H1 (cell line): ENCODE data around the gene CHST11. TPM values are rescaled to one million over a fixed set of nuclear protein-coding genes. Genes with fewer than 3 reads are reported as not detected.

ENCODE experiments used
- CTCF ChIA-PET: fragments of 300-600 bp; sonication (Branson Sonifier 250); formaldehyde crosslinking; loops from one replicate; lab custom pipeline; 2021; ENCODE audit not compliant: partially characterized antibody; lab: Charles Lee
- POLR2A ChIA-PET: fragments of 300-600 bp; sonication (Branson Sonifier 250); formaldehyde crosslinking; loops from one replicate; lab custom pipeline; 2021; ENCODE audit warnings: inconsistent platforms; ENCODE audit not compliant: partially characterized antibody; lab: Charles Lee
- DNase-seq, 2 experiments: peaks; one replicate each; pipeline versions ENCODE4 v3.0.0 to v3.0.0-alpha.2; 2010 to 2022; ENCODE audit warnings: low spot score in 2 of 2, low read depth in 1 of 2, mixed read lengths in 1 of 2
- FAIRE-seq: peaks from 2 replicates; lab custom pipeline; 2011; peaks lifted over from hg19 to GRCh38; lab: Jason Lieb, UNC
- H2AFZ ChIP-seq: 2 replicates; pipeline ENCODE4 v1.8.1; 2012; ENCODE audit warnings: low read length, inconsistent platforms
- H2AK5ac ChIP-seq: 2 replicates; pipeline ENCODE4 v1.6.1; 2013; ENCODE audit warnings: low read depth, low read length
- H2BK120ac ChIP-seq: replicated peaks from 2 replicates; pipeline ENCODE3; 2013; ENCODE audit warnings: low read depth, low read length, inconsistent platforms
- H2BK12ac ChIP-seq: 2 replicates; pipeline ENCODE4 v1.6.1; 2013; ENCODE audit warnings: low read depth, low read length
- H2BK15ac ChIP-seq: 2 replicates; pipeline ENCODE4 v1.6.1; 2013; ENCODE audit warnings: low read length
- H2BK20ac ChIP-seq: 2 replicates; pipeline ENCODE4 v1.6.1; 2013; ENCODE audit warnings: low read length
- H2BK5ac ChIP-seq: 2 replicates; pipeline ENCODE4 v1.6.1; 2013; ENCODE audit warnings: low read depth, low read length
- H3K14ac ChIP-seq: 2 replicates; pipeline ENCODE4 v1.6.1; 2013; ENCODE audit warnings: inconsistent platforms; ENCODE audit not compliant: insufficient read length
- H3K18ac ChIP-seq: 2 replicates; pipeline ENCODE4 v1.6.1; 2013; ENCODE audit warnings: low read length; ENCODE audit errors: extremely low read depth
- H3K23ac ChIP-seq: 2 replicates; pipeline ENCODE4 v1.6.1; 2013; ENCODE audit warnings: inconsistent platforms; ENCODE audit not compliant: insufficient read length
- H3K23me2 ChIP-seq: 2 replicates; pipeline ENCODE4 v1.6.1; 2013; ENCODE audit warnings: low read depth, low read length
- H3K27ac ChIP-seq: 2 replicates; pipeline ENCODE4 v1.6.1; 2011; ENCODE audit warnings: low read depth, low read length, inconsistent platforms
- H3K27me3 ChIP-seq, 4 experiments: replicated peaks in 1 of 4; 1 replicate in 1 of 4; 2 replicates in 3 of 4; pipeline versions ENCODE4 v1.6.1 to v1.8.1; 2011 to 2013; ENCODE audit warnings: low read length in 3 of 4, mild to moderate bottlenecking in 3 of 4, inconsistent platforms in 2 of 4, mixed read lengths in 2 of 4, moderate library complexity in 1 of 4; ENCODE audit not compliant: control insufficient read depth in 3 of 4, insufficient read depth in 3 of 4; ENCODE audit errors: extremely low read depth in 1 of 4
- H3K36me3 ChIP-seq, 4 experiments: 2 replicates each; pipeline versions ENCODE4 v1.6.1 to v1.8.1; 2011 to 2013; ENCODE audit warnings: mild to moderate bottlenecking in 4 of 4, low read length in 3 of 4, moderate library complexity in 2 of 4, control low read depth in 1 of 4, inconsistent platforms in 1 of 4; ENCODE audit not compliant: insufficient read depth in 4 of 4, control insufficient read depth in 2 of 4
- H3K4ac ChIP-seq: replicated peaks from 2 replicates; pipeline ENCODE3; 2013; ENCODE audit warnings: low read length, low read depth, mixed read lengths, inconsistent platforms; ENCODE audit not compliant: insufficient read length
- H3K4me1 ChIP-seq, 4 experiments: replicated peaks in 1 of 4; 1 replicate in 1 of 4; 2 replicates in 3 of 4; pipeline versions ENCODE4 v1.6.1 to v1.8.1; 2011 to 2013; ENCODE audit warnings: low read length in 3 of 4, inconsistent platforms in 2 of 4, mixed read lengths in 1 of 4; ENCODE audit not compliant: insufficient read depth in 4 of 4, control insufficient read depth in 3 of 4
- H3K4me2 ChIP-seq, 2 experiments: 2 replicates each; pipeline versions ENCODE4 v1.6.1 to v1.8.1; 2011 to 2013; ENCODE audit warnings: low read depth in 2 of 2, low read length in 2 of 2, control low read depth in 1 of 2, inconsistent platforms in 1 of 2, mild to moderate bottlenecking in 1 of 2; ENCODE audit not compliant: insufficient read depth in 1 of 2
- H3K4me3 ChIP-seq, 4 experiments: fragments of 200-600, 300-600 bp in 1 of 4; sonication (generic), shearing (Covaris generic), sonication (Bioruptor Twin) in 1 of 4; 2 replicates each; pipeline versions ENCODE4 v1.5.1 to v1.8.1; 2011 to 2016; ENCODE audit warnings: low read length in 4 of 4, low read depth in 3 of 4, control low read depth in 2 of 4, inconsistent platforms in 2 of 4, mild to moderate bottlenecking in 2 of 4, mixed read lengths in 1 of 4, moderate library complexity in 1 of 4; ENCODE audit not compliant: insufficient read depth in 2 of 4; ENCODE audit errors: extremely low read depth in 1 of 4
- H3K56ac ChIP-seq: replicated peaks from 2 replicates; pipeline ENCODE3; 2013; ENCODE audit warnings: low read depth, mild to moderate bottlenecking, mixed read lengths, low read length, inconsistent platforms; ENCODE audit not compliant: insufficient read length
- H3K79me1 ChIP-seq: 2 replicates; pipeline ENCODE4 v1.6.1; 2013; ENCODE audit warnings: low read depth, low read length, control low read depth
- H3K79me2 ChIP-seq, 2 experiments: 2 replicates each; pipeline versions ENCODE4 v1.6.1 to v1.8.1; 2012 to 2013; ENCODE audit warnings: low read length in 2 of 2, mild to moderate bottlenecking in 2 of 2, inconsistent platforms in 1 of 2; ENCODE audit not compliant: insufficient read depth in 2 of 2, control insufficient read depth in 1 of 2
- H3K9ac ChIP-seq, 4 experiments: replicated peaks in 1 of 4; 1 replicate in 1 of 4; 2 replicates in 3 of 4; pipeline versions ENCODE4 v1.6.1 to v1.8.1; 2011 to 2013; ENCODE audit warnings: low read depth in 3 of 4, low read length in 3 of 4, control low read depth in 2 of 4, mild to moderate bottlenecking in 2 of 4, moderate library complexity in 2 of 4, inconsistent platforms in 1 of 4; ENCODE audit errors: extremely low read depth in 1 of 4
- H3K9me3 ChIP-seq, 2 experiments: 2 replicates each; pipeline versions ENCODE4 v1.6.1 to v1.8.1; 2012 to 2013; ENCODE audit warnings: mild to moderate bottlenecking in 2 of 2, moderate library complexity in 2 of 2, control low read depth in 1 of 2, inconsistent platforms in 1 of 2, low read depth in 1 of 2, low read length in 1 of 2, mixed read lengths in 1 of 2; ENCODE audit not compliant: insufficient read depth in 2 of 2
- H4K20me1 ChIP-seq, 2 experiments: replicated peaks in 1 of 2; 2 replicates each; pipeline versions ENCODE3 to v1.8.1; 2011 to 2013; ENCODE audit warnings: inconsistent platforms in 2 of 2, low read length in 2 of 2, mild to moderate bottlenecking in 1 of 2; ENCODE audit not compliant: insufficient read depth in 2 of 2, control insufficient read depth in 1 of 2
- H4K5ac ChIP-seq: 2 replicates; pipeline ENCODE4 v1.6.1; 2013; ENCODE audit warnings: low read length, low read depth, mixed read lengths, inconsistent platforms; ENCODE audit not compliant: insufficient read length
- H4K8ac ChIP-seq: 2 replicates; pipeline ENCODE4 v1.8.0; 2013; ENCODE audit warnings: mild to moderate bottlenecking, moderate library complexity, low read length, inconsistent platforms; ENCODE audit not compliant: insufficient read depth; ENCODE audit errors: extremely low read depth
- H4K91ac ChIP-seq: replicated peaks from 2 replicates; pipeline ENCODE3; 2013; ENCODE audit warnings: low read length, mixed read lengths, inconsistent platforms; ENCODE audit not compliant: insufficient read length
- ASH2L ChIP-seq: fragments of 200-600, 300-600 bp; sonication (generic); IDR thresholded peaks from one replicate; pipeline ENCODE4 v1.7.1; 2017; ENCODE audit warnings: low read length
- EP300 ChIP-seq, 2 experiments: IDR thresholded peaks; 1 replicate in 1 of 2; 2 replicates in 1 of 2; pipeline ENCODE4 v1.6.1; 2011 to 2012; ENCODE audit warnings: low read depth in 2 of 2, low read length in 2 of 2, mild to moderate bottlenecking in 2 of 2, borderline replicate concordance in 1 of 2, inconsistent platforms in 1 of 2, moderate library complexity in 1 of 2
- FOSL1 ChIP-seq: IDR thresholded peaks from 2 replicates; pipeline ENCODE4 v1.6.1; 2011; ENCODE audit warnings: mild to moderate bottlenecking, low read depth, low read length, moderate library complexity; ENCODE audit not compliant: insufficient read depth
- MAX ChIP-seq: IDR thresholded peaks from 2 replicates; pipeline ENCODE4 v1.6.1; 2012; ENCODE audit warnings: inconsistent platforms
- NRF1 ChIP-seq: IDR thresholded peaks from 2 replicates; pipeline ENCODE4 v1.6.1; 2011; ENCODE audit warnings: mild to moderate bottlenecking, low read depth, low read length, improper control_type of control experiment
- RFX5 ChIP-seq: IDR thresholded peaks from 2 replicates; pipeline ENCODE4 v1.6.1; 2011; ENCODE audit warnings: low read depth, low read length, improper control_type of control experiment, borderline replicate concordance
- RXRA ChIP-seq: IDR thresholded peaks from 2 replicates; pipeline ENCODE4 v1.6.1; 2011; ENCODE audit warnings: low read depth, mild to moderate bottlenecking, low read length, moderate library complexity; ENCODE audit not compliant: insufficient read depth
- SAP30 ChIP-seq: fragments of 300-600 bp; sonication (generic); IDR thresholded peaks from 2 replicates; pipeline ENCODE4 v1.7.1; 2012; ENCODE audit warnings: low read length, moderate library complexity, mild to moderate bottlenecking, inconsistent platforms; ENCODE audit not compliant: insufficient read depth, insufficient replicate concordance
- SP2 ChIP-seq: IDR thresholded peaks from 2 replicates; pipeline ENCODE4 v1.6.1; 2012; ENCODE audit warnings: mild to moderate bottlenecking, low read length, inconsistent platforms
- TAF1 ChIP-seq: IDR thresholded peaks from 2 replicates; pipeline ENCODE4 v1.6.1; 2011; ENCODE audit warnings: mild to moderate bottlenecking, low read depth, low read length
- TAF7 ChIP-seq: optimal IDR thresholded peaks from 2 replicates; pipeline ENCODE3; 2011; ENCODE audit warnings: low read depth, mild to moderate bottlenecking, inconsistent platforms, low read length, moderate library complexity, borderline replicate concordance
- TEAD4 ChIP-seq: IDR thresholded peaks from 2 replicates; pipeline ENCODE4 v1.6.1; 2012; ENCODE audit warnings: low read depth, low read length, inconsistent platforms, mixed read lengths
- YY1 ChIP-seq: IDR thresholded peaks from 2 replicates; pipeline ENCODE4 v1.6.1; 2011; ENCODE audit warnings: low read depth, mild to moderate bottlenecking, low read length
- WGBS, 2 experiments: shearing (Covaris generic) in 1 of 2; methylation state at CpG; one replicate each; pipeline versions ENCODE4 v1.1.6 to v1.1.7; 2013 to 2015; ENCODE audit warnings: low lambda C conversion rate in 2 of 2, mixed read lengths in 2 of 2, inconsistent platforms in 1 of 2, low coverage in 1 of 2, missing lambda C conversion rate in 1 of 2; ENCODE audit not compliant: insufficient replicate concordance in 2 of 2, insufficient coverage in 1 of 2, insufficient read length in 1 of 2; ENCODE audit errors: extremely low coverage in 1 of 2, missing lambda C conversion rate in 1 of 2; 5-methylcytosine and 5-hydroxymethylcytosine counted together
- polyA plus RNA-seq, 7 experiments: library from polyadenylated mRNA; depleted of rRNA in 3 of 7; stranded (reverse) in 5 of 7; unstranded in 2 of 7; fragments of >200 nt in 5 of 7; fragments of 200-250 nt in 2 of 7; gene quantifications; 1 replicate in 5 of 7; 2 replicates in 1 of 7; 4 replicates in 1 of 7; pipeline versions ENCODE4 v1.2.1 to v1.2.3, GENCODE V29; 2011 to 2013; ENCODE audit warnings: missing spikeins in 2 of 7, mixed read lengths in 2 of 7
- total RNA-seq: library from RNA; stranded (reverse); fragmentation: NEBNext Ultra II Directional; extraction: Animal tissue kit (Norgen Biotek cat#: 25700); gene quantifications from 2 replicates; pipeline ENCODE4 v1.2.1, GENCODE V29; 2021
- TF ChIP-seq, protein P1 (sequence below): IDR thresholded peaks from 2 replicates; pipeline ENCODE4 v1.6.1; 2011; ENCODE audit warnings: low read length, improper control_type of control experiment

Gene CHST11
- total and polyA plus RNA-seq, 2 of the 8 experiments (the other 6 are each of a cell fraction or from before 2014, with no cell fraction given) = 14.4 to 20.8 TPM

GRCh38 chr12:104779134-104779533 lies 322.4 kb downstream of the CHST11 start:
- H2AFZ ChIP-seq = no peak overlapping the region
- POLR2A ChIA-PET = no interaction called here
- no peak overlapping the region for H3K18ac ChIP-seq
- no peak overlapping the region for H3K14ac ChIP-seq
- WGBS, 2 experiments = 84% methylated on average over 2 of the region's 2 CpGs; no CpG with 5 or more reads in 1 of the 2 experiments
- H3K27ac ChIP-seq = no peak overlapping the region
- H3K4me3 ChIP-seq = no peak overlapping the region
- no peak overlapping the region for H3K9ac ChIP-seq
- H2BK15ac ChIP-seq = no peak overlapping the region
- H3K23me2 ChIP-seq = no peaks in the 10 kb centered on the region
- no peak overlapping the region for H3K4me2 ChIP-seq
- no peaks in the 10 kb centered on the region for H3K4me1 ChIP-seq
- H3K9me3 ChIP-seq = no peaks in the 10 kb centered on the region
- H4K91ac ChIP-seq = no peak overlapping the region
- DNase-seq (no peak), FAIRE-seq (no peak)
- no peaks in the 10 kb centered on the region for H3K36me3 ChIP-seq
- H4K5ac ChIP-seq = no peak overlapping the region
- H2BK12ac ChIP-seq = no peak overlapping the region
- H3K79me2 ChIP-seq = no peaks in the 10 kb centered on the region
- H3K56ac ChIP-seq = no peak overlapping the region
- no peaks in the 10 kb centered on the region for H3K79me1 ChIP-seq
- no peak overlapping the region for H2BK120ac ChIP-seq
- H2BK20ac ChIP-seq = no peak overlapping the region
- H3K4ac ChIP-seq = no peak overlapping the region
- H4K8ac ChIP-seq = no peak overlapping the region
- H3K23ac ChIP-seq = no peak overlapping the region
- no peaks in the 10 kb centered on the region for H3K27me3 ChIP-seq
- H4K20me1 ChIP-seq = no peaks in the 10 kb centered on the region
- H2BK5ac ChIP-seq = no peak overlapping the region
- CTCF ChIA-PET = interaction anchor here (1.2 kb wide), 1 partner anchor 18 kb away, joined by 5 read pairs; no protein-coding TSS in a partner anchor
- H2AK5ac ChIP-seq = no peak overlapping the region
- TF ChIP-seq RXRA = no peak
- no peak for TF ChIP-seq FOSL1
- TF ChIP-seq, protein P1, sequence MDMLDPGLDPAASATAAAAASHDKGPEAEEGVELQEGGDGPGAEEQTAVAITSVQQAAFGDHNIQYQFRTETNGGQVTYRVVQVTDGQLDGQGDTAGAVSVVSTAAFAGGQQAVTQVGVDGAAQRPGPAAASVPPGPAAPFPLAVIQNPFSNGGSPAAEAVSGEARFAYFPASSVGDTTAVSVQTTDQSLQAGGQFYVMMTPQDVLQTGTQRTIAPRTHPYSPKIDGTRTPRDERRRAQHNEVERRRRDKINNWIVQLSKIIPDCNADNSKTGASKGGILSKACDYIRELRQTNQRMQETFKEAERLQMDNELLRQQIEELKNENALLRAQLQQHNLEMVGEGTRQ = no peak
- no peak for TF ChIP-seq RFX5
- TF ChIP-seq NRF1 = no peak
- no peak for TF ChIP-seq TAF1
- no peak for TF ChIP-seq MAX
- no peak for TF ChIP-seq TAF7
- TF ChIP-seq ASH2L = no peak
- TF ChIP-seq SAP30 = no peak
- TF ChIP-seq TEAD4 = no peak
- no peak for TF ChIP-seq SP2
- no peak for TF ChIP-seq EP300 (IDR thresholded peaks at IDR 0.05; ENCODE audit: borderline replicate concordance in 1 of 2, low read depth in 2 of 2, low read length in 2 of 2)
- TF ChIP-seq YY1 = no peak
- TF ChIP-seq, all 59 proteins: peak for 0
